NOMO-1 treated with dmso at 0.1 percent for 144 hours (cell line): Measurements from ENCODE around the gene CST4.
"Not testable (repeated sequence)": the region's sequence is repeated elsewhere in the genome, so short reads cannot be mapped to it uniquely, and the experiment has no call there.

Source experiments
- DNase-seq: peaks from one replicate; lab custom pipeline; 2025; ENCODE audit not compliant: unreplicated experiment; lab: John Stamatoyannopoulos, UW

Gene CST4

GRCh38 chr20:23688684-23689398, at the start of gene CST4:
CST4 (minus strand) TSS chr20:23689038; CDS start chr20:23688969, 69 bp downstream.
- not testable (repeated sequence) for DNase-seq

GRCh38 chr20:23735391-23735790, 46.6 kb upstream of the CST4 start:
- not testable (repeated sequence) for DNase-seq

GRCh38 chr20:23734949-23735348, 46.1 kb upstream of the CST4 start:
- DNase-seq: not testable (repeated sequence)

- DNase-seq: not testable (repeated sequence)
Observed at GRCh38 chr20:23734440-23734839, 45.6 kb upstream of the CST4 start.

- DNase-seq: no peak
Observed at GRCh38 chr20:23727016-23727415, 38.2 kb upstream of the CST4 start.

- DNase-seq: no peak
Observed at GRCh38 chr20:23725102-23725501, 36.3 kb upstream of the CST4 start.

- not testable (repeated sequence) for DNase-seq
Observed at GRCh38 chr20:23723659-23724307, 34.9 kb upstream of the CST4 start.

- DNase-seq: not testable (repeated sequence)
Observed at GRCh38 chr20:23722851-23723250, 34.0 kb upstream of the CST4 start.

- no peak for DNase-seq
Observed at GRCh38 chr20:23721962-23722361, 33.1 kb upstream of the CST4 start.

GRCh38 chr20:23719351-23719750, 30.5 kb upstream of the CST4 start:
- not testable (repeated sequence) for DNase-seq

GRCh38 chr20:23711778-23712177, 22.9 kb upstream of the CST4 start:
- DNase-seq: not testable (repeated sequence)

- no peak for DNase-seq
Observed at GRCh38 chr20:23710771-23711170, 21.9 kb upstream of the CST4 start.

- no peak for DNase-seq
Observed at GRCh38 chr20:23705895-23706294, 17.1 kb upstream of the CST4 start.

- DNase-seq: no peak
Observed at GRCh38 chr20:23702021-23702420, 13.2 kb upstream of the CST4 start.

GRCh38 chr20:23700931-23701330, 12.1 kb upstream of the CST4 start:
- no peak for DNase-seq

- DNase-seq: no peak
Observed at GRCh38 chr20:23697947-23698346, 9.1 kb upstream of the CST4 start.

GRCh38 chr20:23695068-23695395, 6.2 kb upstream of the CST4 start:
- DNase-seq: not testable (repeated sequence)

GRCh38 chr20:23694178-23695067, 5.6 kb upstream of the CST4 start:
- not testable (repeated sequence) for DNase-seq

- not testable (repeated sequence) for DNase-seq
Observed at GRCh38 chr20:23692725-23693619, 4.1 kb upstream of the CST4 start.

- DNase-seq: no peak
Observed at GRCh38 chr20:23691675-23692074, 2.8 kb upstream of the CST4 start.

- no peak for DNase-seq
Observed at GRCh38 chr20:23690581-23690980, 1.7 kb upstream of the CST4 start.
